Right ventricle myocardium inferior (tissue), 1 donor: ENCODE measurements around the gene MOV10L1. TPM values are rescaled to one million over a fixed set of nuclear protein-coding genes. Genes with fewer than 3 reads are reported as not detected.
"Not testable (repeated sequence)": the region's sequence is repeated elsewhere in the genome, so short reads cannot be mapped to it uniquely, and the experiment has no call there.

ENCODE experiments used
- ATAC-seq: fragments of 200-7000 bp; cut with Tn5 transposase; one replicate; pipeline ENCODE4 v1.9.1; 2020; ENCODE audit warnings: mild to moderate bottlenecking, moderate library complexity
- DNase-seq: peaks from one replicate; pipeline ENCODE4 v3.0.0; 2021; ENCODE audit errors: missing footprints
- intact Hi-C: fragments of 100-400 bp; cut with DNase I; formaldehyde crosslinking; loops from one replicate; pipeline ENCODE4 v1.11.0; 2022
- total RNA-seq: library from RNA; stranded (reverse); fragmentation: NEBNext Ultra II Directional; extraction: Animal tissue kit (Norgen Biotek cat#: 25700); gene quantifications from one replicate; pipeline ENCODE4 v1.2.1, GENCODE V29; 2021
- donor health status: DM: no; HTN: yes; CAD: no; lungs with severe emphysema.

MOV10L1 gene
- total RNA-seq, 1 donor from 2014 or later = not detected

DNA sequence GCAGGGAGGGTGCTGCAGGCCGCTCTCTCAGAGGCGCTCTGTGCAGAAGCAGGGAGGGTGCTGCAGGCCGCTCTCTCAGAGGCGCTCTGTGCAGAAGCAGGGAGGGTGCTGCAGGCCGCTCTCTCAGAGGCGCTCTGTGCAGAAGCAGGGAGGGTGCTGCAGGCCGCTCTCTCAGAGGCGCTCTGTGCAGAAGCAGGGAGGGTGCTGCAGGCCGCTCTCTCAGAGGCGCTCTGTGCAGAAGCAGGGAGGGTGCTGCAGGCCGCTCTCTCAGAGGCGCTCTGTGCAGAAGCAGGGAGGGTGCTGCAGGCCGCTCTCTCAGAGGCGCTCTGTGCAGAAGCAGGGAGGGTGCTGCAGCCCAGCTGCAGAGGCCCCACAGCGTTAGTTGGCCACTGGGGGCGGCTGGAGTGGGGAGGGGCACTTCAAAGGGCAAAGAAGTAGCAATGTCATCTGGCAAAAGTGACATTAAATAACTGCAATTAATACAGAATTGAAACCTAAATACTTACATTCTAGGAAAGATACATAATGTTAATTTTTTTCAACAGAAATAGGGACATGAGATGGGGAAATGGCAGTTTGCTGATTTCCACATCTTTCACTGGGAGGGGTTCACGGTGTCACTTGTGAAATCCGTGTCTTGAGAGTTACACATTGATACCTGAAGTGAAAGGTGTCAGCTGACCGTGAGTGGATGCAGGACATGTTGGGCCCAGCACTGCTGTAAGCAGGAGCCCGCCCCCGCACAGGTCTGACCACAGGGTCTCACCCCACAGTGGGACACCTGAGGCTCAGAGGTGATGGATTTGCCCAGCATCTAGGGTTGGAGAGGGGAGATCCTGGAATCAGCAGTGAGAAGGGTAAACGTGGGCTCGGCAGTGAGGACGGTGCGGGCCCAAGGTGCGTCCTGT, 57.7 kb downstream of the MOV10L1 start:
- intact Hi-C loops = loop anchor here (2.0 kb wide), 1 partner anchor 63 kb away; no protein-coding TSS in a partner anchor
- not testable (repeated sequence) for DNase-seq, ATAC-seq

DNA sequence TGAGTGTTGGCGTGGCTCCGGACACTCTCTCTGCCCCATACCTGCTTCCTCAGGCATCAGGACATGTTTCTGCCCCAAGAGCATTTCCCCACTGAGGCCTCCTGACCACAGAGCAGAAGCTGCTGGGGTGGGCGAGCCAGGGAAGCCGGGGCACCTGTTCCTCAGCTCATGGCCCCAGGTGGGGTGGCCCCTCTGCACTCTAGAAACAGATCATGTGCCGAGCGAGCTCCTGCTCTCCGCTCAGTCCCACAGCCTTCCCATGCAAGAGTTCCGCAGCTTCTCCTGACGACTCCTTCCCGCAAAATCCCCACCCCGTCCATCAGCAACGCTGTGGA, 58.3 kb downstream of the MOV10L1 start:
- DNase-seq (no peak), ATAC-seq (no peak)
- intact Hi-C loops = loop anchor here (2.0 kb wide), 1 partner anchor 63 kb away; no protein-coding TSS in a partner anchor

GRCh38 chr22:50148991-50149721, 59.4 kb downstream of the MOV10L1 start:
- ATAC-seq (peak; percentile 62), DNase-seq (peak; percentile 82)
- intact Hi-C loops = loop anchor here (2.0 kb wide), 1 partner anchor 62 kb away; no protein-coding TSS in a partner anchor

DNA sequence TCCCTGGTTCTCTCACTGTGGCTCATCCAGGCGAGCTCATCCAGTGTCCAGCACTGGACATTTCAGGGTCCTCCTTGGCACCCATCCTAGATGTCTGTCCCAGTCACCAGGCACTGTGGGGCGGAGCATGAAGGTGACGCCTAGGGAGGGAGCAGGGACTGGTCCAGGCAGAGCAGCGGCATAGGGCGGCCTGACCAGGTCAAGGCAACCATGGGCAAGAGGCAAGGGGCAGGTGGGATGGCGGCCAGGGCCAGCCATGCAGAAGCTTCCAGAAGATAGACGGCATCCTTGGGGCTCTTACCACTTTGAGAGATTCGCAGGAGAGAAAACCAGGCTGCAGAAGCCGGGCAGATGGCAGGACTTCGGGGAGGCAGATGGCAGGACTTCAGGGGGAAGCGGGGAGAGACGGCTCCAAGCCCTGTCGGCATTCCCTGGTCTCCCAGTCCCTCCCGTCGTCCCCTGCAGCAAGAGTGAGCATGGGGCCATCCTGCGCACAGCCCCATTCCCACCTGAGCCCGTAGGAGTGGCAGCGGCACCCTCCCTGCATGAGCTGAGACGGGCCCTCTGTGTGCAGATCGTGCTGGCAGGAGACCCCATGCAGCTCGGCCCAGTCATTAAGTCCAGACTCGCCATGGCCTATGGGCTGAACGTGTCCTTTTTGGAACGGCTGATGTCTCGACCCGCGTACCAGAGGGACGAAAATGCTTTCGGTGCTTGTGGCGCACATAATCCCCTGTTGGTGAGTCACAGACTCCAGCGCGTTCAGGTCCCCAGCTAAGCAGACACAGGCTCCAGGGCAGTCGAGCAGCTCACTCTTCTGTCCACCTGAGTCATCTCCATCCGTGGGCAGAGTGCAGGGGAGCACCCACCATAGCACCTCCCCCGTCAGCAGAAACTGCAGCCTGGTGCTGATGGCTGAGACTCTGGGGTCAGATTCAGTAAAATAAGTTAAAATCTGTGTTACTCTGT, 60.6 kb downstream of the MOV10L1 start:
- no peak for ATAC-seq
- DNase-seq = no peak
- intact Hi-C loops = no loop called here

DNA sequence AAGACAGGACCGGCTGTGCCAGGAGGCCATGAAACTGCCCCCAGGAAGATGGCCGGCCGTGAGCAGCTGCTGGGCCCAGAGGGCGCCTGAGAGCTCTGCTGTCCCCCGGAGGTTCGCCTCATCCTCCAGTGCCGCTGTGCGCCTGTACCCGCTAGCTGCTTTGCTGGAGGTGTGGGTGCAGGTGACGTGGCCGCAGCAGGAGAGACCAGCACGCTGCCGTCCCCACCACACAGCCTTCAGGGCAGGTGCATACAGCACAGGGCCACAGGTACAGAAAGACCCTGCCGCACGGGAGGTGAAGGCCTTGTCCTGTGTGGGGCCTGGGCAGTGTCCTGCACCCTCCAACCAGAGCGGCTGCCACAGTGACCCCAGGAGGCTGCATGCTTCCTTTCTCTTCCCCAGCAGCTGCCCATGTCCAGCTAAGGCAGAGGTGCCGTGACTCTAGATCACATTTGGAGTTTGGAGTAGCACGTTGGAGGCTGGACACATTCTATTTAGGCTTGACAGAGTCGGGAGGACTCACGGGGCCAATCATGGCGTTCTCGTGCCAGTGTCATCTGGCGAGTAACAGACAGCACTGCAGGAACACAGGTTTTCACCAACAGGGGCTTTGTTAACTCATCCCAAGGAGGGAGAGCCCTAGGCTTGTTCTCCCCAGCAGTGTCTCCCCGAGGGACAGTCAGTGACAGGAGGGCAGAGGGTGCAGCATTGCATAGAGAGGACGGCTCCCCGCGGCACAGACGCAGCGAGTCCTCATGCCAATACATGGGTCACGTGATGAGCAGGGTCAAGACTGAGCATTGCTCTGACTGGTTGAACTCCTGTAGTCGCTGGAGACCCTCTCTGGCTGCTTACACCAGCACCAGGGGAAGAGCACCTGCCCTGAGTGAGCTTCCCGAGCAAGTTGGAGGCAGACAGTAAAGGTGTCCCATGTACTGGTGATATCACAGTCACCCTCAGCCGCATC, 62.0 kb downstream of the MOV10L1 start:
- no peak for ATAC-seq
- intact Hi-C loops = no loop called here
- DNase-seq = no peak

DNA sequence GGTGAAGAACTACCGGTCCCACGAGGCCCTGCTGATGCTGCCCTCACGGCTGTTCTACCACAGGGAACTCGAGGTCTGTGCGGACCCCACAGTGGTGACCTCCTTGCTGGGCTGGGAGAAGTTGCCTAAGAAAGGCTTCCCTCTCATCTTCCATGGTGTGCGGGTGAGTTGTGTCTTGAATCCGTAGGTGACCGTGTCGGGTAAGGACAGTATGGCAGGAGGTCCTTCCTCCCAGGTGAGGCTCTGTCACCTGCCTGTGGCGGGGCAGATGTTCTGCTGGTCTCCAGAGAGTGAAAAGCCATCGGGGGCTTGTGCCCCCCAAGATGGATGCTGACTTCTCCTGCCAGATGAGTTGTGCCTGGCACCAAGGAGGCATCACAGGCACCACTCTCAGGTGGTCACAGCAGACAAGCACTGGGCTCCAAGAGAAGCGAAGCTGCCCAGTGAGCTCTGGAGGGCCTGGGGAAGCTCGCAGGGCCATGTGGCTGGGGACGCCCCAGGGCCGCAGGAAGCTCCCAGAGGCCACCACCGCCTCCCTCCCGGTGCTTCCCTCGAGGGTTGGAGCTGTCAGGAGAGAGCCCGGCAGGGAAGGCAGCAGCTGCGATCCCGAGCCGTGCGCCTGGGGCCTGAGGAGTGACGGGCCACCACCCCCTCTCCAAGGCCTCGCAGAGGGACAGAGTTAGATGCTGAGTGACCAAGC, 63.4 kb downstream of the MOV10L1 start:
- DNase-seq (no peak), ATAC-seq (no peak)
- intact Hi-C loops = no loop called here

DNA sequence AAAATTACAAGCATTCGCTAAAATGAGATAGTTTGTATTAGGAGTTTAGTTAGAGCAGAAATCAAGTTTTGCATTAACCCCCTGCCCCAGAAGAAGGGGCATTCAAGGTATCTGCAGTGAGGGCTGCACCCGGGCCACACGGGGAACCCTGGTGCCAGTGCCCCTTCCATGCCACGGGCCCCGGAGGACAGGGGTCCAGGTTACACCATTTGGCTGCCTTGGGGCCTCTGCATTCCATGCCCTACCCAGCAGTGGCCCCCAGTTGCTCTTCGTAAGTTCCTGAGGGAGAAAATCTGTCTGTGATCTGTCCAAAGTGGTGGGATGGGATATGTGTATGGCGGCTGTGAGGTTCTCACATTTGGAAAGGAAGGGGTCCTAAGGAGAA, 63.9 kb downstream of the MOV10L1 start:
- intact Hi-C loops = no loop called here
- no peak for DNase-seq
- no peak for ATAC-seq

DNA sequence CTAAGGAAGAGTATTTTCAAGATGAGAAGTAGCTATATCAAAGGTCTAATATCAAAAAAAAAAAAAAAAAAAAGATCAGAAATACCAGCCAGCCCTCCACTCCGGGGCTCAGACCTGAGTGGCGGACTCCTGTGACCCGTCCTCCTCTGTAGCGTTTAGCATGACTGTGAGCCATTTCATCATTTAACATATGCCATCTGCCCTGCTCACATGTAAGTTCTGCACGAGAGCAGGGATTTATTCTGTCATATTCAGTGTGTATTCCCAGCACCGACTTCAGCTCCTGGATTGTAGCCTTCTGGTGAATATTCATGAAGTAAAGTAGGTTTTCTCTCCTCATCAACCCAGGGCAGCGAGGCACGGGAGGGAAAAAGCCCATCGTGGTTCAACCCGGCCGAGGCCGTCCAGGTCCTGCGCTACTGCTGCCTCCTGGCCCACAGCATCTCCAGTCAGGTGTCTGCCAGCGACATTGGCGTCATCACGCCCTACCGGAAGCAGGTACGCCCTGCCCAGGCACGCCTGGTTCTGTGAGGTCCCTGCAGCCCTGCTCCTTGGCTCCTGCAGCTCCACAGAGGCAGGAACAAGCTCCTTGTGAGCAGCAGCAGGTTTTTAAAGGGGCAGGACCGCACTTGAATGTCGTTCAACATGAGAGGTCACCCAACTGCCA, 68.0 kb downstream of the MOV10L1 start:
- no peak for ATAC-seq
- intact Hi-C loops = no loop called here
- no peak for DNase-seq

DNA sequence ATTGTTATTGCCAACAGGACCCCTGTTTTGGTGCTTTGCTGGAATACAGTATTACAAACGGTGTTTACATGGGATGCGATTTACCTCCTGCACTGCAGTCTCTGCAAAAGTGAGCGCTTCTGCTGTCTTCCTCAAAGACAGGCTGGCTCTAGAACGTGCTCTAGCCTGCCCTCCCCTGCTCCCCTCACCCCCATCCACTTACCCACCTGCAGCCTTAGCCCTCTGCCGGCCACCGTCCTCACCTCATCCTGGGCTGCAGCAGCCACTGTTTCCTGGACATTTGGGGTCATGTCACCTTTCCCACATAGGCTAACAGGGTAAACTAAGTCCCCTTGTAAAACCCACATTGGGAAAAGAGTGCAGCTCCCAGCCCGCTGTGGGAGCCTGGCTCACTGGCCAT, 71.1 kb downstream of the MOV10L1 start:
- DNase-seq (no peak), ATAC-seq (no peak)
- intact Hi-C loops = no loop called here

- no peak for DNase-seq
- ATAC-seq = peak; percentile 20
- intact Hi-C loops = no loop called here
Observed at GRCh38 chr22:50161508-50162390, 71.9 kb downstream of the MOV10L1 start.

DNA sequence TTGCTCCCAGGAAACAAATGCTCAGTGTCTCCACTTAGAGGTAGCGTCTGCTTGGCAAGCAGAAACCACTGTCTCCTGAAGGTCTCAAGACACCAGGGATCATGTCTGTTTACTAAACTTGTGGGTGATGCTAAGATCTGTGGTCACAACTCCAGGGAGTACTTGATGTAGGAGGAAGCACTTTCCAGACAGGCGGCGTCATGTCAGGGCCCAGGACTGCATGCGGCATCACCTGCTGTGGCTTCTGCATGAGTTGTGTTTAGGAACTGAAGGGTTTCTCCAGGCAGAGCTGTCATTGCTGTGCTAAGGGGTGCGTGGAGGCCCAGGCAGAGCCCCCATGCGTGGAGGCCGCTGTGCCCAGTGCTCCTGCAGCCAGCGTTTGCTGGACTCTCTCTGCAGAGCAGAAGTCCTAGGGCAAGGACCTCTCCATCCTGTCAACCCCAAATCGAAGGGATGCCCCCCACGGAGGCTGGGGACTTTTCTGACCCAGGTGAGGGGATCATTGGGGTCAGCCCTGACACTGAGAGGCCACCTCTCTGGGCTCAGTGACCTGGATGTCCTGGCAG, 72.7 kb downstream of the MOV10L1 start:
- no peak for ATAC-seq
- DNase-seq = no peak
- intact Hi-C loops = no loop called here

GRCh38 chr22:50165436-50166123, 75.8 kb downstream of the MOV10L1 start:
- DNase-seq (no peak), ATAC-seq (no peak)
- intact Hi-C loops = no loop called here

DNA sequence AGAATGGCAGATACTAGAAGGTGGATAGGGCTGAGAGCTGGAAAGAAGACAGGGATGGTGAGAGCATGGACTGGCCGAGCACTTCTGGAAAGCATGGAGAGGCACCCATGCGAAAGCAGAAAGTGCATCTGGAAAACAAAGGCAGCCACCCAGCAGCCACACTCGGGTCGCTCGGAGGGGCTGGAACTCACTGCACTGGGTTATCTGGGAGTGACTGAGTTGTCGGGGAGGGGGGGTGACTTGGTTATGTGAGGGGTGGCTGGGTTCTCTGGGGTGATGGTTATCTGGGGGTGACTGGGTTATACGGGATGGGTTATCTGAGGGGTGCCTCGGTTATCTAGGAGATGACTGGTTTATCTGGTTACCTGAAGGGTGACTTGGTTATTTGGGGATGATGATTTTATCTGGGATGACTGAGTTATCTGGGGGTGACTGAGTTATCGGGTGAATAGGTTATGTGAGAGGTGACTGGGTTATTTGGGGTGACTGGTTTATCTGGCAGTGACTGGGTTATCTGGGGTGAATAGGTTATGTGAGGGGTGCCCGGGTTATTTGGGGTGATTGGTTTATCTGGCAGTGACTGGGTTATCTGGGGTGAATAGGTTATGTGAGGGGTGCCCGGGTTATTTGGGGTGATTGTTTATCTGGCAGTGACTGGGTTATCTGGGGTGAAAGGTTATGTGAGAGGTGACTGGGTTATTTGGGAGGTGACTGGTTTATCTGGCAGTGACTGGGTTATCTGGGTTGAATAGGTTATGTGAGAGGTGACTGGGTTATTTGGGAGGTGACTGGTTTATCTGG, 78.1 kb downstream of the MOV10L1 start:
- intact Hi-C loops = no loop called here
- DNase-seq = no peak
- ATAC-seq = no peak

DNA sequence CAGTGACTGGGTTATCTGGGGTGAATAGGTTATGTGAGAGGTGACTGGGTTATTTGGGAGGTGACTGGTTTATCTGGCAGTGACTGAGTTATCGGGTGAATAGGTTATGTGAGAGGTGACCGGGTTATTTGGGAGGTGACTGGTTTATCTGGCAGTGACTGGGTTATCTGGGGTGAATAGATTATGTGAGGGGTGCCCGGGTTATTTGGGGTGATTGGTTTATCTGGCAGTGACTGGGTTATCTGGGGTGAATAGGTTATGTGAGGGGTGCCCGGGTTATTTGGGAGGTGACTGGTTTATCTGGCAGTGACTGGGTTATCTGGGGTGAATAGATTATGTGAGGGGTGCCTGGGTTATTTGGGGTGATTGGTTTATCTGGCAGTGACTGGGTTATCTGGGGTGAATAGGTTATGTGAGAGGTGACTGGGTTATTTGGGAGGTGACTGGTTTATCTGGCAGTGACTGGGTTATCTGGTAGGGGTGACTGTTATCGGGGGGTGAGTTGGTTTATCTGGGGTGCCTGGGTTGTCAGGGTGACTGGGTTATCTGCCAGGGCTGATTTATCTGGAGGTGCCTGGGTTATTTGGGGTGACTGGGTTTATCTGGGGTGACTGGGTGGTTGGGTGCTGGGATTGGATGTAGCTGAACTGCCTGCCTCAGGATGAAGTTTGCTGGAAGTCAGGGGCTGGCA, 78.8 kb downstream of the MOV10L1 start:
- DNase-seq, ATAC-seq, intact Hi-C loops: not testable (repeated sequence)
